T-cell (primary cell): ENCODE data around the gene AMPD3. TPM values are rescaled to one million over a fixed set of nuclear protein-coding genes. Genes with fewer than 3 reads are reported as not detected.

Source experiments
- ATAC-seq, 4 experiments: fragments of 200-7000 bp in 3 of 4; fragments of 150-1000 bp in 1 of 4; cut with Tn5 transposase; replicated peaks in 1 of 4; 1 replicate in 3 of 4; 2 replicates in 1 of 4; pipeline ENCODE4 v1.10.0; 2021; ENCODE audit warnings: moderate library complexity in 3 of 4, mild to moderate bottlenecking in 2 of 4, moderate number of reproducible peaks in 1 of 4
- CTCF ChIA-PET, 2 donors: fragments of 300-600 bp; sonication (Branson Sonifier 250); formaldehyde crosslinking; loops; one replicate each; lab custom pipeline; 2022; ENCODE audit warnings: antibody characterized with exemption in 2 of 2; lab: Charles Lee
- POLR2A ChIA-PET, 2 donors: fragments of 300-600 bp; sonication (Branson Sonifier 250); formaldehyde crosslinking; loops; one replicate each; lab custom pipeline; 2022; ENCODE audit warnings: antibody characterized with exemption in 2 of 2; lab: Charles Lee
- DNase-seq, 35 experiments: peaks; one replicate each; pipeline versions ENCODE4 v3.0.0 to v3.0.0-alpha.2; 2013 to 2023
- H3K27ac ChIP-seq: one replicate; pipeline ENCODE4 v1.5.1; 2013; ENCODE audit warnings: low read length
- H3K27me3 ChIP-seq, 2 experiments: replicated peaks in 1 of 2; 1 replicate in 1 of 2; 2 replicates in 1 of 2; pipeline versions ENCODE4 v1.6.1 to v1.7.0; 2013; ENCODE audit warnings: low read length in 1 of 2, mixed read lengths in 1 of 2; ENCODE audit not compliant: control insufficient read depth in 2 of 2, insufficient read depth in 2 of 2; ENCODE audit errors: extremely low read depth in 1 of 2
- H3K36me3 ChIP-seq, 2 donors: 1 replicate in 1 of 2; 2 replicates in 1 of 2; pipeline versions ENCODE4 v1.6.1 to v1.7.0; 2013; ENCODE audit warnings: low read length in 1 of 2; ENCODE audit not compliant: control insufficient read depth in 2 of 2, insufficient read depth in 1 of 2; ENCODE audit errors: extremely low read depth in 1 of 2
- H3K4me1 ChIP-seq, 2 experiments: 1 replicate in 1 of 2; 2 replicates in 1 of 2; pipeline versions ENCODE4 v1.6.1 to v1.7.0; 2013; ENCODE audit warnings: low read length in 2 of 2, mixed read lengths in 1 of 2; ENCODE audit not compliant: insufficient read depth in 2 of 2, control insufficient read depth in 1 of 2; ENCODE audit errors: extremely low read depth in 1 of 2
- H3K4me3 ChIP-seq, 2 donors: 1 replicate in 1 of 2; 2 replicates in 1 of 2; pipeline versions ENCODE4 v1.5.1 to v1.7.0; 2013; ENCODE audit warnings: mild to moderate bottlenecking in 2 of 2, low read length in 1 of 2, moderate library complexity in 1 of 2; ENCODE audit not compliant: control insufficient read depth in 1 of 2; ENCODE audit errors: extremely low read depth in 1 of 2
- H3K9me3 ChIP-seq: 2 replicates; pipeline ENCODE4 v1.7.0; 2013
- H3K27ac Mint-ChIP-seq, 2 donors: one replicate each; pipeline ENCODE4 v1.8.0; 2020 to 2021; ENCODE audit warnings: mild to moderate bottlenecking in 2 of 2, mixed read lengths in 2 of 2
- H3K27me3 Mint-ChIP-seq, 2 donors: one replicate each; pipeline ENCODE4 v1.8.0; 2021 to 2022; ENCODE audit warnings: mixed read lengths in 2 of 2
- H3K36me3 Mint-ChIP-seq: one replicate; pipeline ENCODE4 v1.8.0; 2021; ENCODE audit warnings: mixed read lengths
- H3K4me1 Mint-ChIP-seq, 3 donors: one replicate each; pipeline ENCODE4 v1.8.0; 2020 to 2022; ENCODE audit warnings: mixed read lengths in 3 of 3, mild to moderate bottlenecking in 1 of 3
- H3K4me3 Mint-ChIP-seq, 3 donors: one replicate each; pipeline ENCODE4 v1.8.0; 2020 to 2022; ENCODE audit warnings: mild to moderate bottlenecking in 3 of 3, mixed read lengths in 3 of 3, moderate library complexity in 3 of 3
- H3K9me3 Mint-ChIP-seq, 3 donors: one replicate each; pipeline ENCODE4 v1.8.0; 2020 to 2022; ENCODE audit warnings: mixed read lengths in 3 of 3
- WGBS: methylation state at CpG from one replicate; pipeline ENCODE4 v1.1.5; 2013; ENCODE audit warnings: missing lambda C conversion rate; ENCODE audit not compliant: insufficient coverage; 5-methylcytosine and 5-hydroxymethylcytosine counted together
- total RNA-seq, 35 experiments: library from RNA in 6 of 35; stranded (reverse) in 6 of 35; fragments of 120-200 nt in 1 of 35; gene quantifications; one replicate each; pipeline versions ENCODE4 v1.2.1 to v1.2.4 and lab custom pipeline; 2013 to 2026

AMPD3 gene
- total RNA-seq, 5 donors from 2014 or later (not counting 1 experiment from before 2014, with no cell fraction given): 21.1 to 40.0 (median 26.0) TPM

GRCh38 chr11:10514709-10515108 lies 59.6 kb downstream of the AMPD3 start:
- DNase-seq: no peak
- POLR2A ChIA-PET: no interaction called here
- peaks cover 6 to 15% of the 10 kb centered on the region in 2 donors for H3K36me3 ChIP-seq
- no peak for ATAC-seq
- H3K4me1 Mint-ChIP-seq: peaks cover 0 to 3% (median 0%) of the 10 kb centered on the region in 3 donors
- H3K9me3 Mint-ChIP-seq: no peaks in the 10 kb centered on the region
- peaks cover 34% of the 10 kb centered on the region for H3K36me3 Mint-ChIP-seq
- no peaks in the 10 kb centered on the region for H3K27me3 Mint-ChIP-seq
- no peaks in the 10 kb centered on the region for H3K27me3 ChIP-seq
- CTCF ChIA-PET: no interaction called here
- no peaks in the 10 kb centered on the region for H3K9me3 ChIP-seq
- no peak overlapping the region for H3K4me3 Mint-ChIP-seq
- H3K27ac Mint-ChIP-seq: no peak overlapping the region
- H3K4me3 ChIP-seq: no peak overlapping the region
- no peaks in the 10 kb centered on the region for H3K4me1 ChIP-seq
- WGBS: no CpG with 5 or more reads among the region's 2 CpGs
- no peak overlapping the region for H3K27ac ChIP-seq

- H3K27me3 Mint-ChIP-seq: no peaks in the 10 kb centered on the region
- CTCF ChIA-PET: no interaction called here
These were observed 60.4 kb downstream of the AMPD3 start for GRCh38 chr11:10515418-10515817.

GRCh38 chr11:10518123-10518522 lies 63.1 kb downstream of the AMPD3 start:
- H3K36me3 ChIP-seq: peaks cover 0 to 33% of the 10 kb centered on the region in 2 donors
- peaks cover 0 to 6% (median 0%) of the 10 kb centered on the region in 3 donors for H3K4me1 Mint-ChIP-seq
- H3K27me3 ChIP-seq: no peaks in the 10 kb centered on the region
- no peaks in the 10 kb centered on the region for H3K4me1 ChIP-seq
- ATAC-seq (no peak), DNase-seq (no peak)
- H3K27ac Mint-ChIP-seq: no peak overlapping the region
- H3K27ac ChIP-seq: no peak overlapping the region
- H3K9me3 Mint-ChIP-seq: no peaks in the 10 kb centered on the region
- no peak overlapping the region for H3K4me3 Mint-ChIP-seq
- H3K4me3 ChIP-seq: no peak overlapping the region
- CTCF ChIA-PET: no interaction called here
- H3K36me3 Mint-ChIP-seq: peaks cover 35% of the 10 kb centered on the region
- POLR2A ChIA-PET: no interaction called here
- no peaks in the 10 kb centered on the region for H3K9me3 ChIP-seq
- H3K27me3 Mint-ChIP-seq: no peaks in the 10 kb centered on the region

More at GRCh38 chr11:10515418-10515817, 60.4 kb downstream of the AMPD3 start:
- H3K9me3 ChIP-seq: no peaks in the 10 kb centered on the region
- H3K27me3 ChIP-seq: no peaks in the 10 kb centered on the region
- peaks cover 6 to 17% of the 10 kb centered on the region in 2 donors for H3K36me3 ChIP-seq
- Mint-ChIP-seq H3K36me3 (peaks cover 35% of the 10 kb centered on the region), H3K4me3 (no peak overlapping the region), H3K4me1 (peaks cover 0 to 3% (median 0%) of the 10 kb centered on the region in 3 donors), H3K27ac (peak overlapping the region in 1 of 2 donors; percentile 75), H3K9me3 (no peaks in the 10 kb centered on the region)
- no peak for DNase-seq
- no peaks in the 10 kb centered on the region for H3K4me1 ChIP-seq
- POLR2A ChIA-PET: no interaction called here
- ATAC-seq: no peak
- H3K27ac ChIP-seq: no peak overlapping the region
- H3K4me3 ChIP-seq: no peak overlapping the region
- WGBS: no CpG with 5 or more reads among the region's 3 CpGs

- Histone ChIP-seq H3K9me3 (no peaks in the 10 kb centered on the region), H3K27ac (no peak overlapping the region), H3K27me3 (no peaks in the 10 kb centered on the region), H3K4me1 (no peaks in the 10 kb centered on the region), H3K36me3 (peaks cover 0 to 39% of the 10 kb centered on the region in 2 donors), H3K4me3 (no peak overlapping the region)
- ChIA-PET POLR2A (interaction anchor here in 1 of 2 donors (0.6 kb wide), 1 partner anchor 28 kb away, joined by 4 read pairs; no protein-coding TSS in a partner anchor), CTCF (no interaction called here)
- H3K27me3 Mint-ChIP-seq: no peaks in the 10 kb centered on the region
- H3K36me3 Mint-ChIP-seq: peaks cover 41% of the 10 kb centered on the region
- H3K9me3 Mint-ChIP-seq: no peaks in the 10 kb centered on the region
- H3K4me1 Mint-ChIP-seq: peaks cover 0 to 8% (median 0%) of the 10 kb centered on the region in 3 donors
- ATAC-seq (no peak), DNase-seq (no peak)
- 90% methylated on average over 2 of the region's 2 CpGs for WGBS
- no peak overlapping the region for H3K27ac Mint-ChIP-seq
- H3K4me3 Mint-ChIP-seq: no peak overlapping the region
These were observed 63.8 kb downstream of the AMPD3 start for GRCh38 chr11:10518891-10519290.

- Histone ChIP-seq H3K9me3 (no peaks in the 10 kb centered on the region), H3K27ac (no peak overlapping the region), H3K4me3 (no peak overlapping the region), H3K36me3 (peaks cover 0 to 44% of the 10 kb centered on the region in 2 donors), H3K27me3 (no peaks in the 10 kb centered on the region), H3K4me1 (no peaks in the 10 kb centered on the region)
- Mint-ChIP-seq H3K9me3 (no peaks in the 10 kb centered on the region), H3K27ac (no peak overlapping the region), H3K36me3 (peaks cover 40% of the 10 kb centered on the region), H3K4me1 (peaks cover 0 to 8% (median 0%) of the 10 kb centered on the region in 3 donors), H3K4me3 (no peak overlapping the region), H3K27me3 (no peaks in the 10 kb centered on the region)
- ChIA-PET CTCF (interaction anchor here in 1 of 2 donors (0.6 to 0.9 kb wide), 2 partner anchors 22 to 922 kb away, joined by 3 read pairs; no protein-coding TSS in a partner anchor), POLR2A (interaction anchor here in 1 of 2 donors (1.0 kb wide), 1 partner anchor 21 kb away, joined by 3 read pairs; no protein-coding TSS in a partner anchor)
- WGBS: no CpG with 5 or more reads among the region's 2 CpGs
- ATAC-seq (no peak), DNase-seq (no peak)
These were observed 64.6 kb downstream of the AMPD3 start for GRCh38 chr11:10519630-10520029.

- WGBS: no CpG with 5 or more reads among the region's 2 CpGs
- Histone ChIP-seq H3K4me1 (no peaks in the 10 kb centered on the region), H3K4me3 (no peak overlapping the region), H3K27me3 (no peaks in the 10 kb centered on the region), H3K9me3 (no peaks in the 10 kb centered on the region), H3K27ac (no peak overlapping the region), H3K36me3 (peaks cover 0 to 42% of the 10 kb centered on the region in 2 donors)
- ChIA-PET POLR2A (interaction anchor here in 1 of 2 donors (1.0 kb wide), 1 partner anchor 20 kb away, joined by 3 read pairs; no protein-coding TSS in a partner anchor), CTCF (interaction anchor here in 1 of 2 donors (0.8 kb wide), 1 partner anchor 10 kb away, joined by 8 read pairs; no protein-coding TSS in a partner anchor)
- H3K9me3 Mint-ChIP-seq: no peaks in the 10 kb centered on the region
- no peaks in the 10 kb centered on the region for H3K27me3 Mint-ChIP-seq
- H3K4me3 Mint-ChIP-seq: no peak overlapping the region
- no peak overlapping the region for H3K27ac Mint-ChIP-seq
- H3K4me1 Mint-ChIP-seq: peaks cover 0 to 6% (median 0%) of the 10 kb centered on the region in 3 donors
- peaks cover 44% of the 10 kb centered on the region for H3K36me3 Mint-ChIP-seq
- ATAC-seq (no peak), DNase-seq (no peak)
These were observed 65.5 kb downstream of the AMPD3 start for GRCh38 chr11:10520562-10520961.
